Lower lobe of right lung (tissue), 2 donors: ENCODE measurements around the gene CBR1. TPM values are rescaled to one million over a fixed set of nuclear protein-coding genes. Genes with fewer than 3 reads are reported as not detected.
A peak's percentile ranks its signal among the peaks of the same experiment; 100 is the strongest.

Source experiments
- ATAC-seq, 2 donors: fragments of 200-7000 bp; cut with Tn5 transposase; one replicate each; pipeline ENCODE4 v1.9.1; 2020 to 2022; ENCODE audit warnings: mild to moderate bottlenecking in 2 of 2, moderate library complexity in 2 of 2
- DNase-seq: peaks from one replicate; pipeline ENCODE4 v3.0.0-alpha.2; 2020
- H3K27ac ChIP-seq: fragments of 200-600 bp; one replicate; pipeline ENCODE4 v1.8.0; 2022
- H3K27me3 ChIP-seq: fragments of 200-600 bp; one replicate; pipeline ENCODE4 v1.8.0; 2022; ENCODE audit warnings: low read depth
- H3K36me3 ChIP-seq: fragments of 200-600 bp; one replicate; pipeline ENCODE4 v1.8.0; 2022; ENCODE audit warnings: mild to moderate bottlenecking
- H3K4me1 ChIP-seq: fragments of 200-600 bp; one replicate; pipeline ENCODE4 v1.8.0; 2022
- H3K4me3 ChIP-seq: fragments of 200-600 bp; one replicate; pipeline ENCODE4 v1.8.0; 2022; ENCODE audit warnings: mild to moderate bottlenecking
- H3K9me3 ChIP-seq: fragments of 200-600 bp; one replicate; pipeline ENCODE4 v1.8.0; 2022
- intact Hi-C: fragments of 100-400 bp; cut with DNase I; formaldehyde crosslinking; loops from one replicate; pipeline ENCODE4 v1.11.0; 2022
- total RNA-seq: library from RNA; stranded (reverse); fragmentation: NEBNext Ultra II Directional; extraction: Animal tissue kit (Norgen Biotek cat#: 25700); gene quantifications from one replicate; pipeline ENCODE4 v1.2.1, GENCODE V29; 2021
- TF ChIP-seq, protein P1 (sequence below): fragments of 200-600 bp; IDR thresholded peaks from one replicate; pipeline ENCODE4 v1.8.0; 2022; ENCODE audit warnings: antibody characterized with exemption, mild to moderate bottlenecking
- donor health status: DM: no; HTN: yes; CAD: no; lungs with severe emphysema.

The CBR1 gene
- total RNA-seq, 1 donor from 2014 or later: 72.9 TPM

DNA sequence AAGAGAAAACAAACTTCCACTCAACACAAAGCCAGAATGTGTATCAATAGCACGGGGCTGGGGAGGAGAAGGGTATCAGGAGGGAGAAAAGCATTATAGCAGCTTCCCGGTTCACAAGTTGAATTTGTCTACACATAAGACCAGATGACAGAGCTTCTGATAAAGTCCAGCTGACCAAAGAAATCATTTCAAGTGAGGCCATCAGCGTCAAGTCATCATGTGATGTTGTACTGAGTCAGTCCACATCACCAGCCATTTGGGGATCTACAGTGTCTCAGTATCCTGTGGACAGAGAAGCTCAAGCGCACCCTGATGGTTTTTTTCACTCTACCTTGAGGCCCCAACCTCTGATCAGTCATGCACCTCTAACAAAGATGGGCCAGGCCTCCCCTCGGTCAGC, 42.5 kb upstream of the CBR1 start:
- TF ChIP-seq, protein P1, sequence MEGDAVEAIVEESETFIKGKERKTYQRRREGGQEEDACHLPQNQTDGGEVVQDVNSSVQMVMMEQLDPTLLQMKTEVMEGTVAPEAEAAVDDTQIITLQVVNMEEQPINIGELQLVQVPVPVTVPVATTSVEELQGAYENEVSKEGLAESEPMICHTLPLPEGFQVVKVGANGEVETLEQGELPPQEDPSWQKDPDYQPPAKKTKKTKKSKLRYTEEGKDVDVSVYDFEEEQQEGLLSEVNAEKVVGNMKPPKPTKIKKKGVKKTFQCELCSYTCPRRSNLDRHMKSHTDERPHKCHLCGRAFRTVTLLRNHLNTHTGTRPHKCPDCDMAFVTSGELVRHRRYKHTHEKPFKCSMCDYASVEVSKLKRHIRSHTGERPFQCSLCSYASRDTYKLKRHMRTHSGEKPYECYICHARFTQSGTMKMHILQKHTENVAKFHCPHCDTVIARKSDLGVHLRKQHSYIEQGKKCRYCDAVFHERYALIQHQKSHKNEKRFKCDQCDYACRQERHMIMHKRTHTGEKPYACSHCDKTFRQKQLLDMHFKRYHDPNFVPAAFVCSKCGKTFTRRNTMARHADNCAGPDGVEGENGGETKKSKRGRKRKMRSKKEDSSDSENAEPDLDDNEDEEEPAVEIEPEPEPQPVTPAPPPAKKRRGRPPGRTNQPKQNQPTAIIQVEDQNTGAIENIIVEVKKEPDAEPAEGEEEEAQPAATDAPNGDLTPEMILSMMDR: no peak
- no peak for ATAC-seq
- Histone ChIP-seq H3K36me3 (no peaks in the 10 kb centered on the region), H3K27ac (no peak overlapping the region), H3K4me1 (no peaks in the 10 kb centered on the region), H3K9me3 (no peaks in the 10 kb centered on the region), H3K27me3 (no peaks in the 10 kb centered on the region), H3K4me3 (no peak overlapping the region)
- no peak for DNase-seq
- intact Hi-C loops: no loop called here

DNA sequence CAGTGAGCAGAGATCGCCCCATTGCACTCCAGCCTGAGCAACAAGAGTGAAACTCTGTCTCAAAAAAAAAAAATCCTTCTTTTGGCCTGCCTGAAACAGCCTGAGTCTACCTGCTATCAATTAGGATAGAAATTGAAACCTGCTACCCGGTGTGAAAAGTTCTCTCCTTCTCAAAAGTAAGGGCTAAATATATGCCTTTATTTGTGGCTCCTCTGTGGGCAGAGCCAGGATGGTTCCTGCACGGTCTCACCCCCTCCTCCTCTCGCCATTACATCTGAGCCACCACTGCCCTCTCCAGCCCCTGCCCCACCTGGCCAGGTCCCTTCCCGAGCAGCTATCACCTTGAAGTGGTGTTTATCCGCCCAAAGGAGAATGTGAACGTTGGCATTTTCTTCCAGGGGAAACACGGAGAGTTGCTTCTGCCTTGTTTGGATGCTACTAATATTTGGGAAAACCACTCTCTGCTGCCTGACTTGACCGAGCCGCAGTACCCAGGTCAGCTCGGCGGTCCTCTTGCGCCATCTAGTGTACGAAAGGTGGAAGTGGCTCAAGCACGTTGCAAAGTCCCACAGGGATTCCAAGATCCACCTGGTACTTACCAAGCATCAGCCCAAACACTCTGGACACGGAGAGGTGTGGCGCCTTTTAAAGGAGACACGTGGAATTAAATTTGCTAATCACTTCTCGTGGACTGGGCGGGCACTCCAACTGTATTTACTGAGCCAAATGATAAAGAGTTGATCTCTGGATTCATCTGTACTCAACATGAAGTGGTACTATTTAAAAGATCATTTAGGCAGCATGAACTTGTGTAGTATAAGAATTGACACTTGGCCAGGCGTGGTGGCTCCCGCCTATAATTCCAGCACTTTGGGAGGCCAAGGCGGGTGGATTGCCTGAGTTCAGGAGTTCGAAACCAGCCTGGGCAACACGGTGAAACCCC, 41.4 kb upstream of the CBR1 start:
- Histone ChIP-seq H3K27ac (no peak overlapping the region), H3K9me3 (no peaks in the 10 kb centered on the region), H3K4me3 (no peak overlapping the region), H3K36me3 (peaks cover 3% of the 10 kb centered on the region), H3K4me1 (no peaks in the 10 kb centered on the region), H3K27me3 (no peaks in the 10 kb centered on the region)
- intact Hi-C loops: no loop called here
- peak; percentile 78 for DNase-seq
- ATAC-seq: peak; percentile 94
- TF ChIP-seq, protein P1: peak; percentile 96

DNA sequence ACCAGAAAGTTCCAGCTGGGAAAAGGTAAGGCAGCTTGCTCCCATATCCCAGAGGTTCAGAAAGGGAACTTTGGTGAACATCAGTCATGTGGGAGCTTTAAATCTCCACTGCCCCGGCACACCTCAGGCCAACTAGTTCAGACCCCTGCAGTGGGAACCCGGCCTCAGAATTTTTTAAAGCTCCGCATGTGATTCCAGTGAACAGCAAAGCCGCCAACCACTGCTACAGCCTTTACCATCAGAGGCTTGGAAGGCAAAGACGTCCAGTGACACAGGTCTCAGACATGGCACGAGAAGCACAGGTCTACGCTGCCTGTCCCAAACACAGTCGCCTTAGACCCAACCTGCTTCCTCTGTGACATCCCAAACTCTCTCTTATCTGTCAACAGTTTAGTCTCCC, 40.5 kb upstream of the CBR1 start:
- Histone ChIP-seq H3K27me3 (no peaks in the 10 kb centered on the region), H3K27ac (no peak overlapping the region), H3K4me3 (no peak overlapping the region), H3K36me3 (peaks cover 12% of the 10 kb centered on the region), H3K4me1 (no peaks in the 10 kb centered on the region), H3K9me3 (no peaks in the 10 kb centered on the region)
- DNase-seq: no peak
- TF ChIP-seq, protein P1: no peak
- no peak for ATAC-seq
- intact Hi-C loops: no loop called here

DNA sequence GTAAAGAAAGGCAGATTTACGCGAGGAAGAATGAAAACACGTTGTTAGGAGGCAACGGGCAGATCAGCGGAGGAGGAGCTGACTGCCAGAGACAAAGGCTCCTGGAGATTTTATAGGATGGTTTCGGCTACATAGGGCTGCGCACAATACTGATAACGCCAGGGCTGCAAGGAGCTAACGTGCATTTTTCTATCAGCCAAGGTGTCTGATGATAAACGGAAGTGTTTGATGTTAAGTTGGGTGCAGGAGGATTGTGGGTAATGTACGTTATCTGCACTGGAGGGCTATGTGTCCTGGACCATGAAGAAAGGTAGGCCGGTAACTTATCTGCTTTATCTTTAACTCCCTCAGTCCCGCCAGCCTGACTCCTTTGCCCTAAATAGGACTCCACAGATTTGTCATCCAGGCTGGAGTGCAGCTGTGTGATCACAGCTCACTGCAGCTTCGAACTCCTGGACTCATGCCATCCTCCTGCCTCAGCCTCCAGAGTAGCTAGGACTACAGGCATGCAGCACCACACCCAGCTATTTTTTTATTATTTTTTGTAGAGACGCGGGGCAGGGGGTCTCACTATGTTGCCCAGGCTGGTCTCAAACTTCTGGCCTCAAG, 39.1 kb upstream of the CBR1 start:
- DNase-seq (no peak), ATAC-seq (no peak)
- Histone ChIP-seq H3K36me3 (peaks cover 26% of the 10 kb centered on the region), H3K27ac (no peak overlapping the region), H3K4me1 (no peaks in the 10 kb centered on the region), H3K9me3 (no peaks in the 10 kb centered on the region), H3K27me3 (no peaks in the 10 kb centered on the region), H3K4me3 (no peak overlapping the region)
- TF ChIP-seq, protein P1: no peak
- intact Hi-C loops: no loop called here

DNA sequence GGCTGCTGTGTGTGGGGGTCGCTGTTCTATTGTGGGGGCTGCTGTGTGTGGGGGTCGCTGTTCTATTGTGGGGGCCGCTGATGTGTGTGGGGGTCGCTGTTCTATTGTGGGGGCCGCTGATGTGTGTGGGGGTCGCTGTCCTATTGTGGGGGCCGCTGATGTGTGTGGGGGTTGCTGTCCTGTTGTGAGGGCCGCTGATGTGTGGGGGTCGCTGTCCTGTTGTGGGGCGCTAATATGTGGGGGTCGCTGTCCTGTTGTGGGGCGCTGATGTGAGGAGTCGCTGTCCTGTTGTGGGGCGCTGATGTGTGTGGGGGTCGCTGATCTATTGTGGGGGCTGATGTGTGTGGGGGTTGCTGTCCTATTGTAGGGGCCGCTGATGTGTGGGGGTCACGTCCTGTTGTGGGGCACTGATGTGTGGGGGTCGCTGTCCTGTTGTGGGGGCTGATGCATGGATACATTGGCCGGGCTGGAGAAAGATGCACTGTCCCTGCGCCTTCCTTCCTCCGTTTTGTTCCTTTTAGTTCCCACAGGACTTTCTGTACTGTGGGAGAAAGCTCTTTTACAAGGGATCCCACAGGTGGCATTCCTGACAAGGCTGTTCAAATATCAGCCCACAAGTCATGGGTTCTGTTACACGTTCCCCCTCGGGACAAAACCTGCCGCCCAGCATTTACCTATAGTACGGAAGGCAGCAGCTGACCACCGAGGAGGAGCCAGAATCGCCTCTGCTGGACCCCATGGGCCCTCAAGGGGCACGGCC, 37.0 kb upstream of the CBR1 start:
- no peak overlapping the region for H3K27ac ChIP-seq
- intact Hi-C loops: no loop called here
- no peak overlapping the region for H3K4me3 ChIP-seq
- TF ChIP-seq, protein P1: no peak
- ATAC-seq (no peak), DNase-seq (no peak)
- H3K27me3 ChIP-seq: no peaks in the 10 kb centered on the region
- peaks cover 48% of the 10 kb centered on the region for H3K36me3 ChIP-seq
- H3K4me1 ChIP-seq: no peaks in the 10 kb centered on the region
- no peaks in the 10 kb centered on the region for H3K9me3 ChIP-seq
